NCI-H345 treated with DMSO at 0.1 percent for 48 hours (cell line): ENCODE results near the gene TMEM231.
"Not testable (repeated sequence)": the region's sequence is repeated elsewhere in the genome, so short reads cannot be mapped to it uniquely, and the experiment has no call there.

Experiments
- DNase-seq: peaks from one replicate; lab custom pipeline; 2025; ENCODE audit not compliant: unreplicated experiment; lab: John Stamatoyannopoulos, UW

TMEM231 gene

DNA sequence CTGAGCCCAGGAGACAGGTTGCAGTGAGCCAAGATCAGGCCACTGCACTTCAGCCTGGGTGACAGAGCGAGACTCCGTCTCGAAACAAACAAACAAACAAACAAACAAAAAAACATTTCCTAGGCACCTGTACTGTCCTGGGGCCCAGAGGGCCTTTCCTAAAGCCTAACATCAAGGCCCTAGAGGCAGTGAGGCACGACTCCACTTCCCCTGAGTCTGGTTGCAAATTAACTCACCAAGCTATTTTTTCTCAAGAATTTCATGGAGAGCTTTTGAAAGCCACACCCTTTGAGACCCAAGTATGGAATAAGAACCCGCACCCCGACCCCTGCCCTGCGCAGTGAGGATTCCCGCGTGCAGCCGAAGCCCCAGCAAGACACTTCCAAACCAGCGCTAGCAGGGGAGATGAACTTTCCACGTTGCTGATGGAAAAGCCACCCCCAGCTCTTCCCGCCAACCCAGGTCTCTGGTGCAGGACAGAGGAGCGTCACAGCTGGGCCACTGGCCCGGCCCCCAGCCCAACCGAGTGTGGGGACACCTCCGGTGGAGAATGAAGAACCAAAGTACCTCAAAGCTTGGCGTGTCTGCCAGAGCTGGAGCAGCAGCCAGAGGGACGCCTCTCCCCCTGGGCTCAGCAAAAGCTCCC, 21.4 kb downstream of the TMEM231 start:
- DNase-seq = no peak

- DNase-seq = no peak
These were observed 23.3 kb downstream of the TMEM231 start for GRCh38 chr16:75532791-75533190.

DNA sequence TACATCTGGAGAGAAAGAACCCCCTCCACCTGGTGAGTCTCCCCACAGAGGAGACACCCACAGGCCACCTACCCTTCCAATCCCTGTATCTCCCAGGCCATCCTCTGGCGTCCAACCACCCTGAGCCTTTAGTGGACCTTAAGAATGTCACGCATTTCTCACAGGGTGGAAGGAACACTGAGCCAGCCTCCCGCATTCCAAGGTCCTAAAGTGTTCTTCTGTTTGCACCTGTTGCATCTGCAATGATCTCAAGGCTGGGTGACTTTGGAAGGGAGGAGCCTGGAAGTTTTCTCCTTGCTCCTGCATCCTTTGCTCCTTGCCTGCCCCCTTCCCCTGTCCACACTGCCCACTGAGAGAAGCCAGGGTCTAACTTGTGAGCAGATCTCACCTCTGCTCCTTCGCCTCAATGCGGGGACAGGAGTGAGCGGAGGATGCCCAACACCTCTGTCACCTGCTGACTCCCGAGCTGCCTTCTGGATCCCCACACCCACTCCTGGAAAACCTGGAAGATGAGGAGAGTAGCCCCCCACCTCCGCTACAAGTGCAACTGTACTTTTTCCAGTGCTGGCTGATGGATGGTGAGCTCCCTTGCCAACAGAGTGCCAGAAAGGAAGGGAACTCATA, 23.8 kb downstream of the TMEM231 start:
- DNase-seq = no peak

- no peak for DNase-seq
These were observed 26.1 kb downstream of the TMEM231 start for GRCh38 chr16:75529959-75530358.

- no peak for DNase-seq
These were observed 26.8 kb downstream of the TMEM231 start for GRCh38 chr16:75529056-75529905.

DNA sequence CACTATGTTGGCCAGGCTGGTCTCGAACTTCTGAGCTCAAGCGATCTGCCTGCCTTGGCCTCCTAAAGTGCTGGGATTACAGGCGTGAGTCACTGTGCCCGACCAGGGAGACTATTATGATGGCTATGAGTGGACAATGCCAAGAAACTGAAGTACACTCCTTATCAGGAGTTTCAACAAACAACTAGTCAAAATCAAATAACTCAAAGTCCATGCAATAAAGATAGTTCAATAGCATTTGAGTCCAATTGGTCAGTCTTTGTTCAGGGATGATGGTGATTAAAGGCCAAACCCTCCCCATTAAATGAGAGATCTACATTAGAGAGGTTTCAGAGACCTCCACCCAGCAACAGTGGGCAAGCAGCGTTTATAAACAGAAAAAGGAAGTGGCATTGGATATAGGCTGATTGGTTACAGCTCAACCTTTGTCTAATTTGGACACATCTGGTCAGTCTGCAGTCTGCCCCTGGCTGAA, 28.2 kb downstream of the TMEM231 start:
- DNase-seq = no peak

GRCh38 chr16:75526032-75526790, 29.8 kb downstream of the TMEM231 start:
- no peak for DNase-seq

DNA sequence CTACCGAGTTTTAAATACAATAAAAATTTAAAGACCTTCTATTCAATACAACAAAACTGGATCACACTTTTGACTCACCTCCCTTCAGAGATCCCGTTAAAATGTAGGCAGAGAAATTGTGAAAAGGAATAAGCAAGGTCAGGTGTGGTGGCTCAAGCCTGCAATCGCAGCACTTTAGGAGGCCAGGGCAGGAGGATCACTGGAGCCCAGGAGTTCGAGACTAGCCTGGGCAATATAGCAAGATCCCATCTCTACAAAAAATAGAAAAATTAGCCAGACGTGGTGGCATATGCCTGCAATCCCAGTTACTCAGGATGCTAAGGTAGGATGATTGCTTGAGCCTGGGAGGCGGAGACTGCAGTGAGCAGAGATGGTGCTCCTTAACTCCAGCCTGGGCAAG, 36.9 kb downstream of the TMEM231 start:
- no peak for DNase-seq

- DNase-seq = not testable (repeated sequence)
These were observed 39.7 kb downstream of the TMEM231 start for GRCh38 chr16:75516189-75516966.

- DNase-seq = no peak
These were observed 41.8 kb downstream of the TMEM231 start for GRCh38 chr16:75514296-75514695.

DNA sequence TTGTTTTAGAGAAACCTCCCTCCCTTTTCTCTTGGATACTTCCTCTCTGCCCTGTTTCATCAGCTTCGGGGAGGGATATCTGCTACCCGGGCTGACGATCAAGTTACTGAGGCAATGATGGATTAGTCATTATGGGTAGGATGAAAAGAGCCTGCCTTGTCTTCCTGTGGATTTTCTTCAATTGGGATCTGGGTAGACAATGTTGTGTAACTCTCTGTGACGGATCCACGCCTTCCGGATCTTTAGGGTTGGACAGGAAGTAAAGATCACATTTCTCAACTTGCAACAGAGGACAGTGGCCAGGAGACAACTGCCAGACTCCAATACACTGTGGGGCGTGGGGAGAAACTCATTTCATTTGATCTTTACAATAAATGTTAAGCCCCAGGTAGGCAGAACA, 49.5 kb downstream of the TMEM231 start:
- no peak for DNase-seq

- no peak for DNase-seq
These were observed 49.9 kb downstream of the TMEM231 start for GRCh38 chr16:75506107-75506506.

DNA sequence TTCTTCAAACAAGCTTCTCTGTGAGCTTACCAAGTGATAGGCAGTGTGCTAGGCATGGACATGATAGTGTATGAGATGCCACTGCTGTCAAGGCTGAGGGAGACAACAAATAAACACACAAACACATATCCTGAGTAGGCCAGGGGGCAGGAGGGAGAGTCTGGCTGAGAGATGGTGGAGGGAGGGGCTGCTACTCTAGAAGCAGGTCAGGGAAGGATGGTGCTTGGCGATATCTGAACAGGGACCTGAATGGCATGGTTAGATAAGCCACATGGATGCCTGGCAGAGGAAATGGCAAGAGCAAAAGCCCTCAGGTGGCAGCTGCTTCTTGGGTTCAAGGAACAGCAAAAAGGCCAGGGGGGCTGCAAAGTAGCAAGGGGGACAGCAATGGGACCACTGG, 52.3 kb downstream of the TMEM231 start:
- DNase-seq = no peak

- DNase-seq = no peak
These were observed 53.0 kb downstream of the TMEM231 start for GRCh38 chr16:75502916-75503605.

DNA sequence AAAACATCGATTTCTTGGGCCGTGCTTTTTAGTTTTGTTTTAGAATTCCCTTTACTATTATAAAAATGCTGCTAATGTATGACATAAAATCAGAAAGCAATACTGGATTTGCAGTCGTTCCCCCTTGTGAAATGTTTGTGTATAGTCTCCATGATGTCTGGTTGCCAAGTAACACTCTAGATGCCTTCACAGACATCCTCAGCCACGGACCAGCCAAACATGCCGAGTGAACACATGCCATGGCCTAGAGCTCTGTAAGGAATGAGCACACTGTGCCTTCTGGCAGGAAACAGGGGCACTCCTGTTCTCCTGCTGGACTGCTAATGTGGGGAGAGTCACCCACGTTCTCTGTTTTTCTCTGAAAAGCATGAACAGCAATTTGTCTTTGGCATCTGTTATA, 54.2 kb downstream of the TMEM231 start:
- not testable (repeated sequence) for DNase-seq

DNA sequence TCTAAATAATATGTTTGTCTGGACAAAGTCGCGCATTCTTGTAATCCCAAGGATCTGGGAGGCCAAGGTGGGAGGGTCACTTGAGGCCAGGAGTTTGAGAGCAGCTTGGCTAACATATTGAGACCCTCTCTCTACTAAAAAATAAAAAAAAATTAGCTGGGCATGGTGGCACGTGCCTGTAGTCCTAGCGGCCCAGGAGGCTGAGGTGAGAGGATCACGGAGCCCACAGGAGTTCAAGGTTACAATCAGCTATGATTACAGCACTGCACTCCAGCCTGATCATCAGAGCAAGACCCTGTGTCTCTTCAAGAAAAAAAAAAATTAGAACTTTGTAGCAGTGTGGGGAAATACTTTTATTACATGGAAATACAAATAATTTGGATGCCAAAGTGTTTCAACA, 54.7 kb downstream of the TMEM231 start:
- no peak for DNase-seq

GRCh38 chr16:75498605-75499322, 57.3 kb downstream of the TMEM231 start:
- not testable (repeated sequence) for DNase-seq

GRCh38 chr16:75497558-75497957, 58.5 kb downstream of the TMEM231 start:
- DNase-seq = no peak

DNA sequence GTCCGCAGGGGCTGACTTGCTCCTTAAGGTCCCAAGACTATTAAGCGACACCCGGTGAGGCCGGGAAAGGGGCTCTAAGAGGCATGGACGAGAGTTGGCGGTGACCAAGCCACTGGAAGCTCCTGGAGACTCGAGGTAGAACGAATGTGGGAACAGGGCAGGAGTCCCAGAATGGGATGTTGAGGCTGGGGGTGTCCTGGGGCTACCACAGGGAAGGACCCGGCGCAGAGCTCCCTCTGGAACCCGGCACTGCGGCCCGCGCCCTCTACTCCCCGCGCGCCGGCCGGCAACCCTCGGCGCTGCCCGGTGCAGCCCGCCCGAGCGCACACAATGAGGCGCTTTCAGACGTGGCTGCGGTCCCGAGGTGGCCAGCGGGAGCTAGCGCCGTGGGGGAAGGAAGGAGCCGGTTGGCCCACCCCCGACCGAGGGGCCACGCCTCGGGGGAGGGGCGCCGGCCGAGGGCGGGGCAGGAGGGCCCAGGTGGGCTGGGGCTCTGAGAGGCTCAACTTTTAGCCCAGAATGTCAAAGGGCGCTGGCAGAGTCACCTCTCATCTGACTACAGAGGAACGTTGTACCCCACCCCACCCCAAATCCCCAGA, 60.9 kb downstream of the TMEM231 start, which contains the start of gene CHST6:
TSS of gene CHST6 (minus strand) at position 366 of the 599 bp plus-strand sequence. CDS start 15,613 bp downstream, outside the sequence.
- no peak for DNase-seq
